GM19238 (cell line): ENCODE measurements around the gene CTSF.
A peak's percentile ranks its signal among the peaks of the same experiment; 100 is the strongest.
"Not testable (repeated sequence)": the region's sequence is repeated elsewhere in the genome, so short reads cannot be mapped to it uniquely, and the experiment has no call there.

ENCODE experiments used
- DNase-seq: peaks from one replicate; pipeline ENCODE4 v3.0.0; 2011; ENCODE audit warnings: low spot score; ENCODE audit not compliant: insufficient read length

CTSF gene

GRCh38 chr11:66559142-66559865, 9.1 kb downstream of the CTSF start:
- no peak for DNase-seq

- DNase-seq, result no peak
Measured at GRCh38 chr11:66557733-66558326, 10.6 kb downstream of the CTSF start.

- DNase-seq, result no peak
Measured at GRCh38 chr11:66556086-66556485, 12.3 kb downstream of the CTSF start.

GRCh38 chr11:66555416-66555815, 13.0 kb downstream of the CTSF start:
- no peak for DNase-seq

GRCh38 chr11:66554602-66555001, 13.8 kb downstream of the CTSF start:
- DNase-seq, result no peak

- DNase-seq, result no peak
Measured at GRCh38 chr11:66550887-66551286, 17.5 kb downstream of the CTSF start.

- DNase-seq, result no peak
Measured at GRCh38 chr11:66549696-66550095, 18.7 kb downstream of the CTSF start.

- DNase-seq, result no peak
Measured at GRCh38 chr11:66548774-66549630, 19.4 kb downstream of the CTSF start.

GRCh38 chr11:66548041-66548440, 20.4 kb downstream of the CTSF start:
- DNase-seq, result no peak

- DNase-seq, result no peak
Measured at GRCh38 chr11:66547662-66548009, 20.8 kb downstream of the CTSF start.

- DNase-seq, result no peak
Measured at GRCh38 chr11:66546966-66547661, 21.3 kb downstream of the CTSF start.

- DNase-seq, result no peak
Measured at GRCh38 chr11:66546368-66546965, 21.9 kb downstream of the CTSF start, which contains the start of gene ACTN3. ACTN3 (plus strand) TSS chr11:66546903; CDS start chr11:66546938, 35 bp downstream.

- DNase-seq, result peak; percentile 95
Measured at GRCh38 chr11:66545701-66546367, 22.6 kb downstream of the CTSF start, which contains the start of gene ZDHHC24. ZDHHC24 (minus strand) TSS chr11:66546048; CDS start chr11:66546003, 45 bp downstream.

GRCh38 chr11:66544952-66545351, 23.5 kb downstream of the CTSF start:
- not testable (repeated sequence) for DNase-seq

GRCh38 chr11:66543263-66544107, 24.9 kb downstream of the CTSF start:
- DNase-seq, result peak; percentile 54

GRCh38 chr11:66542362-66542761, 26.0 kb downstream of the CTSF start:
- DNase-seq, result no peak

GRCh38 chr11:66541892-66542291, 26.5 kb downstream of the CTSF start:
- DNase-seq, result no peak

- DNase-seq, result not testable (repeated sequence)
Measured at GRCh38 chr11:66540598-66540997, 27.8 kb downstream of the CTSF start.

GRCh38 chr11:66539870-66540213, 28.6 kb downstream of the CTSF start:
- DNase-seq, result no peak
